DND-41 (cell line): ENCODE data around the gene CAMK2N1.

Source experiments
- EZH2 ChIP-seq: IDR thresholded peaks from 3 replicates; pipeline ENCODE4 v1.6.1; 2012; ENCODE audit warnings: borderline replicate concordance, low read depth, mild to moderate bottlenecking, moderate library complexity, low read length, inconsistent platforms; ENCODE audit not compliant: severe bottlenecking
- TF ChIP-seq, protein P1 (sequence below): IDR thresholded peaks from 2 replicates; pipeline ENCODE4 v1.5.1; 2012; ENCODE audit warnings: borderline replicate concordance, low read length, moderate library complexity, mild to moderate bottlenecking; ENCODE audit not compliant: poor library complexity, severe bottlenecking; ENCODE audit errors: extremely low read depth

GRCh38 chr1:20462397-20462796, 23.6 kb downstream of the CAMK2N1 start:
- TF ChIP-seq, protein P1, sequence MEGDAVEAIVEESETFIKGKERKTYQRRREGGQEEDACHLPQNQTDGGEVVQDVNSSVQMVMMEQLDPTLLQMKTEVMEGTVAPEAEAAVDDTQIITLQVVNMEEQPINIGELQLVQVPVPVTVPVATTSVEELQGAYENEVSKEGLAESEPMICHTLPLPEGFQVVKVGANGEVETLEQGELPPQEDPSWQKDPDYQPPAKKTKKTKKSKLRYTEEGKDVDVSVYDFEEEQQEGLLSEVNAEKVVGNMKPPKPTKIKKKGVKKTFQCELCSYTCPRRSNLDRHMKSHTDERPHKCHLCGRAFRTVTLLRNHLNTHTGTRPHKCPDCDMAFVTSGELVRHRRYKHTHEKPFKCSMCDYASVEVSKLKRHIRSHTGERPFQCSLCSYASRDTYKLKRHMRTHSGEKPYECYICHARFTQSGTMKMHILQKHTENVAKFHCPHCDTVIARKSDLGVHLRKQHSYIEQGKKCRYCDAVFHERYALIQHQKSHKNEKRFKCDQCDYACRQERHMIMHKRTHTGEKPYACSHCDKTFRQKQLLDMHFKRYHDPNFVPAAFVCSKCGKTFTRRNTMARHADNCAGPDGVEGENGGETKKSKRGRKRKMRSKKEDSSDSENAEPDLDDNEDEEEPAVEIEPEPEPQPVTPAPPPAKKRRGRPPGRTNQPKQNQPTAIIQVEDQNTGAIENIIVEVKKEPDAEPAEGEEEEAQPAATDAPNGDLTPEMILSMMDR: no peak
- no peak for TF ChIP-seq EZH2
